Measurements from ENCODE around the gene PREP.

Gene PREP

DNA sequence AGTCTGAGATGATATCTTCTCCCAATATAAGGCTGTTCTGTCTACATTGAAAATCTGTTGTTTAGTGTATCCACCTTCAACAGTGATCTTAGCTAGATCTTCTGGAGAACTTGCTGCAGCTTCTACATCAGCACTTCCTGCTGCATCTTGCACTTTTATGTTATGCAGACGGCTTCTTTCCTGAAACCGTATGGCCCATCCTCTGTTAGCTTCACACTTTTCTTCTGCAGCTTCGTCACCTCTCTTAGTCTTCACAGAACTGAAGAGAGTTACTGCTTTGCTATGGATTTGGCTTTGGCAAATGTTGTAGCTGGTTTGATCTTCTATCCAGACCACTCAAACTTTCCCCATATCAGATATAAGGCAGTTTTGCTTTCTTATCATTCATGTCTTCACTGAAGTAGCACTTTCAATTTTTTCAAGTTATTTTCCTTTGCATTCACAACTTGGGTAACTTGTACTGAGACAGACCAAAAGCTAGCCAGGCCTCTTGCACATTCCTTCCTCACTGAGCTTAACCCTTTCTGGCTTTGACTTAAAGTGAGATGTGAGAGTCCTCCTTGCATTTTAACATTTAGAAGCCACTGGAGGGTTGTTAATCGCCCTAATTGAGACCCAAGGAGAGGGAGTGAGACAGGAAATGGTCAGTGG lies 110.1 kb downstream of the PREP start:
- Histone ChIP-seq H3K9me2 (replicated peaks; ENCODE audit: control insufficient read depth, low read length) (no peaks in the 10 kb centered on the region; the same call in 1 of the 2 replicates), H3K4me3 (ENCODE audit: low read length) (no peak overlapping the region), H3K27me3 (ENCODE audit: control insufficient read depth, low read length) (no peaks in the 10 kb centered on the region), H3K36me3 (ENCODE audit: control insufficient read depth, low read length) (peaks cover 2% of the 10 kb centered on the region; the same call in 1 of the 2 replicates), H4K20me1 (ENCODE audit: control insufficient read depth, insufficient read depth, low read depth, low read length) (no peaks in the 10 kb centered on the region), H3K4me1 (ENCODE audit: control insufficient read depth, low read length) (no peaks in the 10 kb centered on the region), H3F3A (ENCODE audit: control insufficient read depth, insufficient read depth) (no peaks in the 10 kb centered on the region), H3K9me3 (ENCODE audit: control insufficient read depth, insufficient read depth, low read length) (no peaks in the 10 kb centered on the region), H3K4me2 (ENCODE audit: low read length) (no peak overlapping the region), H3K27ac (ENCODE audit: low read depth, low read length) (no peak overlapping the region), H3K79me2 (ENCODE audit: control insufficient read depth, low read length) (no peaks in the 10 kb centered on the region)
- no peak for TF ChIP-seq EZH2phosphoT487 (IDR thresholded peaks at IDR 0.05; ENCODE audit: borderline replicate concordance, low read length)
- TF ChIP-seq, protein P1, sequence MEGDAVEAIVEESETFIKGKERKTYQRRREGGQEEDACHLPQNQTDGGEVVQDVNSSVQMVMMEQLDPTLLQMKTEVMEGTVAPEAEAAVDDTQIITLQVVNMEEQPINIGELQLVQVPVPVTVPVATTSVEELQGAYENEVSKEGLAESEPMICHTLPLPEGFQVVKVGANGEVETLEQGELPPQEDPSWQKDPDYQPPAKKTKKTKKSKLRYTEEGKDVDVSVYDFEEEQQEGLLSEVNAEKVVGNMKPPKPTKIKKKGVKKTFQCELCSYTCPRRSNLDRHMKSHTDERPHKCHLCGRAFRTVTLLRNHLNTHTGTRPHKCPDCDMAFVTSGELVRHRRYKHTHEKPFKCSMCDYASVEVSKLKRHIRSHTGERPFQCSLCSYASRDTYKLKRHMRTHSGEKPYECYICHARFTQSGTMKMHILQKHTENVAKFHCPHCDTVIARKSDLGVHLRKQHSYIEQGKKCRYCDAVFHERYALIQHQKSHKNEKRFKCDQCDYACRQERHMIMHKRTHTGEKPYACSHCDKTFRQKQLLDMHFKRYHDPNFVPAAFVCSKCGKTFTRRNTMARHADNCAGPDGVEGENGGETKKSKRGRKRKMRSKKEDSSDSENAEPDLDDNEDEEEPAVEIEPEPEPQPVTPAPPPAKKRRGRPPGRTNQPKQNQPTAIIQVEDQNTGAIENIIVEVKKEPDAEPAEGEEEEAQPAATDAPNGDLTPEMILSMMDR (IDR thresholded peaks at IDR 0.05; ENCODE audit: low read depth, low read length, poor library complexity, severe bottlenecking) = no peak

DNA sequence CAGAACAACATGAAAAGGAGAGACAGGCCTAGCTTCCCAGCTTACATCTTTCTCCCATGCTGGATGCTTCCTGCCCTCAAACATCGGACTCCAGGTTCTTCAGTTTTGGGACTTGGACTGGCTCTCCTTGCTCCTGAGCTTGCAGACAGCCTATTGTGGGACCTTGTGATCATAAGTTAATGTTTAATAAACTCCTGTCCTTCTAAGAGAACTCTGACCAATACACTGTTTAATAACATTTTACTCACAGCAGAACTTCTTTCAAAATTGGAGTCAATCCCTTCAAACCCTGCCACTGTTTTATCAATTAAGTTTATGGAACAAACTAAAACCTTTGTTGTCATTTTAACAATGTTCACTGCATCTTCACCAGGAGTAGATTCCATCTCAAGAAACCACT lies 111.4 kb downstream of the PREP start:
- Histone ChIP-seq H3F3A (ENCODE audit: control insufficient read depth, insufficient read depth) (no peaks in the 10 kb centered on the region), H3K4me2 (ENCODE audit: low read length) (no peak overlapping the region), H3K27ac (ENCODE audit: low read depth, low read length) (no peak overlapping the region), H3K79me2 (ENCODE audit: control insufficient read depth, low read length) (no peaks in the 10 kb centered on the region), H3K4me1 (ENCODE audit: control insufficient read depth, low read length) (no peaks in the 10 kb centered on the region), H3K27me3 (ENCODE audit: control insufficient read depth, low read length) (no peaks in the 10 kb centered on the region), H3K9me2 (replicated peaks; ENCODE audit: control insufficient read depth, low read length) (no peaks in the 10 kb centered on the region), H3K4me3 (ENCODE audit: low read length) (no peak overlapping the region), H3K9me3 (ENCODE audit: control insufficient read depth, insufficient read depth, low read length) (no peaks in the 10 kb centered on the region), H3K36me3 (ENCODE audit: control insufficient read depth, low read length) (peaks cover 8% of the 10 kb centered on the region; the same call in 1 of the 2 replicates), H4K20me1 (ENCODE audit: control insufficient read depth, insufficient read depth, low read depth, low read length) (no peaks in the 10 kb centered on the region)
- TF ChIP-seq, protein P1 (IDR thresholded peaks at IDR 0.05; ENCODE audit: low read depth, low read length, poor library complexity, severe bottlenecking) = no peak
- no peak for TF ChIP-seq EZH2phosphoT487 (IDR thresholded peaks at IDR 0.05; ENCODE audit: borderline replicate concordance, low read length)

DNA sequence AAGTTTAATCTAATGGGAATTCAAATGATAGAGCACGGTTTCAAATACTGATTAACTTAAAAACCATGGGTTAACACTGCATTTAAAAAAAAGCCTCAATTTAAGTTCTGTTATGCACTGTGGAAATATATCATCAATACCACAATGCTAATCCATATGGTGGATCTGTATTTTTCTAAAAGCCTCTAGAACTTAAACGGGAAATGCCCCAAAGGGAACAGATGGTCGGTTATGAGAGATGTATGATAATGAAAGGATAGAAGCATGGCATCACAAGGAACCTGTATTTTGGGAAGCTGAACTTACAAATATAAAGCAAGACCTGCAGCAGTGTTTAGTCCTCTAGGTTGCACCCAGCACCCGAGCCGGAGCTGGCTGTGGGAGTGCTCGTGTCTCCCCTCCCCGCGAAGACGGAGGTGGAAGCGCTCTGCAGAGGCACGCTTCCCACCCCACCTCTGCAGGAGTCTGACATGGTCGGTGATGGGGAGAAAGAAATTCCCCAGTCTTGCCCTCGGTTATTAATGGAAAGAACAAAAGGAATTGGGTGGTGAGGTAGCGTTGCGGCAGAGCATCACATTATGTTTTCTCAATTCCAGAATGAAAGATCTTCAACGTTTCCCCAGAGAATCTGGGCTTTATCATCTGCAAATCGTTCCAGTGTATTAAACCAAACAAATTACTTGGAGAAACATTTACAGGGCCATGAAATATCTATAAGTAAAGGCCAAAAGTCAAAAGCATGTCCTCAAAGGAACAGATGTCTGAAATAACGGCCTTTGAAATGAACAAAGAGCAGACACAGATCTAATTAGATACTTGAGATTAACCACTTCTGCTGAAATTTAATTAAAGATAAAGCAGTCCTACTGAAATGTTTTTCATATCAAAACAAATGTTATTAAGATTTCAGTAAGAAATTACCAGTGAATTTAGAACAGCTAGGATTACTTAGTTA lies 120.0 kb downstream of the PREP start:
- TF ChIP-seq, protein P1 (IDR thresholded peaks at IDR 0.05; ENCODE audit: low read depth, low read length, poor library complexity, severe bottlenecking) = no peak
- TF ChIP-seq EZH2phosphoT487 (IDR thresholded peaks at IDR 0.05; ENCODE audit: borderline replicate concordance, low read length) = no peak
- Histone ChIP-seq H3K79me2 (ENCODE audit: control insufficient read depth, low read length) (no peaks in the 10 kb centered on the region), H3K27ac (ENCODE audit: low read depth, low read length) (no peak overlapping the region), H4K20me1 (ENCODE audit: control insufficient read depth, insufficient read depth, low read depth, low read length) (no peaks in the 10 kb centered on the region), H3K9me3 (ENCODE audit: control insufficient read depth, insufficient read depth, low read length) (no peaks in the 10 kb centered on the region), H3K4me1 (ENCODE audit: control insufficient read depth, low read length) (no peaks in the 10 kb centered on the region), H3K9me2 (replicated peaks; ENCODE audit: control insufficient read depth, low read length) (no peaks in the 10 kb centered on the region), H3K27me3 (ENCODE audit: control insufficient read depth, low read length) (no peaks in the 10 kb centered on the region), H3F3A (ENCODE audit: control insufficient read depth, insufficient read depth) (no peaks in the 10 kb centered on the region), H3K36me3 (ENCODE audit: control insufficient read depth, low read length) (peaks cover 39% of the 10 kb centered on the region), H3K4me3 (ENCODE audit: low read length) (no peak overlapping the region), H3K4me2 (ENCODE audit: low read length) (no peak overlapping the region)

All from DOHH2 (cell line).